ENCODE data around the gene SPEG.

- TF ChIP-seq JUN (IDR thresholded peaks at IDR 0.05; ENCODE audit: borderline replicate concordance, insufficient read depth, insufficient read length, low read depth) (no peak), EZH2 (IDR thresholded peaks at IDR 0.05; ENCODE audit: borderline replicate concordance, low read depth, low read length, severe bottlenecking) (no peak), CTCF (IDR thresholded peaks at IDR 0.05; ENCODE audit: extremely low read depth in 1 of 2, insufficient read depth in 1 of 2, low read depth in 1 of 2, low read length in 2 of 2) (no peak), MYC (IDR thresholded peaks at IDR 0.05; ENCODE audit: low read depth, low read length) (no peak), POLR2A (IDR thresholded peaks at IDR 0.05; ENCODE audit: low read depth, low read length) (no peak), FOS (IDR thresholded peaks at IDR 0.05; ENCODE audit: borderline replicate concordance, insufficient read depth, low read length) (no peak)
- TF ChIP-seq, protein P1, sequence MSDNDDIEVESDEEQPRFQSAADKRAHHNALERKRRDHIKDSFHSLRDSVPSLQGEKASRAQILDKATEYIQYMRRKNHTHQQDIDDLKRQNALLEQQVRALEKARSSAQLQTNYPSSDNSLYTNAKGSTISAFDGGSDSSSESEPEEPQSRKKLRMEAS (IDR thresholded peaks at IDR 0.05; ENCODE audit: insufficient read depth, insufficient read length) = no peak
These were observed 8.5 kb downstream of the SPEG start for GRCh38 chr2:219443016-219443696.
